ENCODE measurements around the gene TRPM2. TPM values are rescaled to one million over a fixed set of nuclear protein-coding genes. Genes with fewer than 3 reads are reported as not detected.
"Not testable (repeated sequence)": the region's sequence is repeated elsewhere in the genome, so short reads cannot be mapped to it uniquely, and the experiment has no call there.

The TRPM2 gene
- polyA plus RNA-seq, 4 donors = 0.89 to 2.7 (median 2.3) TPM

DNA sequence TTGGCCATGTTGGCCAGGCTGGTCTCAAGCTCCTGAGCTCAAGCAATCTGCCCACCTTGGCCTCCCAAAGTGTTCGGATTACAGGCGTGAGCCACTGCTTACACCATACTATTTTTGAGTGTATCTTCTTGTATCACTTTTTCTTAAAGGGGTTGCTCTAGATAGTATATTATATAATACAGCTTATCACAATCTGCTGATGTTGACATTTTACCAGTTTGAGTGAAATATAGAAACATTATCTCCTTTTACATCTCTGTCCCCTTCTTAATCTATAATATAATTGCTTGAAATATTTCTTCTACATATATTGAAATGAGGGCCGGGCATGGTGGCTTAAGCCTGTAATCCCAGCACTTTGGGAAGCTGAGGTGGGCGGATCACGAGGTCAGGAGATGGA lies 8.5 kb downstream of the TRPM2 start:
- not testable (repeated sequence) for H3K36me3 ChIP-seq (ENCODE audit: control insufficient read depth in 3 of 3, insufficient read depth in 2 of 3, low read depth in 1 of 3, low read length in 3 of 3); H3K27me3 ChIP-seq (ENCODE audit: control insufficient read depth in 3 of 3, insufficient read depth in 3 of 3, low read length in 3 of 3); DNase-seq; H3K4me1 ChIP-seq (ENCODE audit: control insufficient read depth in 3 of 3, insufficient read depth in 2 of 3, low read depth in 1 of 3, low read length in 2 of 3); FAIRE-seq; H3K27ac ChIP-seq (ENCODE audit: low read depth in 1 of 3, low read length in 2 of 3); H3K4me3 ChIP-seq (ENCODE audit: low read depth in 1 of 3, low read length in 3 of 3)
- 89 to 92% (median 90%) methylated on average over 5 of the region's 5 CpGs for WGBS, 3 donors
- peaks cover 0 to 11% of the 10 kb centered on the region in 2 donors for H3K9me3 ChIP-seq (ENCODE audit: control insufficient read depth in 2 of 2, insufficient read depth in 1 of 2, low read depth in 1 of 2, low read length in 1 of 2)

- Histone ChIP-seq H3K4me1 (ENCODE audit: control insufficient read depth in 3 of 3, insufficient read depth in 2 of 3, low read depth in 1 of 3, low read length in 2 of 3) (no peaks in the 10 kb centered on the region), H3K4me3 (ENCODE audit: low read depth in 1 of 3, low read length in 3 of 3) (no peak overlapping the region), H3K9me3 (ENCODE audit: control insufficient read depth in 2 of 2, insufficient read depth in 1 of 2, low read depth in 1 of 2, low read length in 1 of 2) (peaks cover 0 to 11% of the 10 kb centered on the region in 2 donors), H3K36me3 (ENCODE audit: control insufficient read depth in 3 of 3, insufficient read depth in 2 of 3, low read depth in 1 of 3, low read length in 3 of 3) (no peaks in the 10 kb centered on the region), H3K27me3 (ENCODE audit: control insufficient read depth in 3 of 3, insufficient read depth in 3 of 3, low read length in 3 of 3) (no peaks in the 10 kb centered on the region), H3K27ac (ENCODE audit: low read depth in 1 of 3, low read length in 2 of 3) (no peak overlapping the region)
- no peak for DNase-seq
- FAIRE-seq = no peak
- WGBS, 3 donors = 84 to 93% (median 84%) methylated on average over 1 of the region's 1 CpG
Measured at GRCh38 chr21:44363278-44363677, 9.9 kb downstream of the TRPM2 start.

DNA sequence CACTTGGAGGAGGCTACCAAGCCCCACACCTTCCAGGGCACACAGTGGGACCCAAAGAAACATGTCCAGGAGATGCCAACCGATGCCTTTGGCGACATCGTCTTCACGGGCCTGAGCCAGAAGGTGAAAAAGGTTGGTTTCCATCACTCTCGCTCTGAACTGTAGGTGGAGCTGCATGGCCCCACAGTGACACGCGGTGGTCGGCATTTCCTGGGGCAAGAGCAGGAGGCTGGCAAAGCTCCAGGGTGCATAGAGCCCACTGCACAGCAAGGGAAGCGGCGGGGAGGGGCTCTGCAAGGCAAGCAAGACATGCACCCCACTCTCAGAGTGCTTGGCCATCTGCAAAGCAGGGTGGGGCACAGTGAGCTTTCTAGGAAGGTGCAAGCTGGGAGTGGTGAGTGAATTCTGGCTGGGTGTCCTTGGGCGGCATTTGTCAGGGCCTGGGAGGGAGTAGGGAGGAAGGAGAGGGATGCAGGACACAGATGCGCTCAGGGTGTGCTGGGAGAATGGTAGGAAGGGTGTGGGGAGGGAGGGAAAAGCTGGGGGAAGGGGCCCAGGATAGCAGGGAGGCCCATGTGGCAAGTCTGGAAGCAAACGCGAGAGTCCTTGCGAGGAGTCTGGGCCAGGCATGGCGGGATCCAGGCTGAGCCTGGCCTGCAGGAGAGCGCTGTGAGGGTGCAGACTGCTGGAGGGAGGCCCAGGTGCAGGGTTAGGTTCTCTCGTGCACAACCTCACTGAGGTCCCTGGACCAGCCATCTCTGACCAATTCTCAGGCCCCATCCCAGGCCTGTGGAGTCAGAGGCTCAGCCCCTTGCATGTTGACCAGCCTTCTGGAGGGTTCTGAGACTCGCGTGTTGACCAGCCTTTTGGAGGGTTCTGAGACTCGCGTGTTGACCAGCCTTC lies 11.0 kb downstream of the TRPM2 start:
- FAIRE-seq (no peak), DNase-seq (no peak)
- H3K9me3 ChIP-seq (ENCODE audit: control insufficient read depth in 2 of 2, insufficient read depth in 1 of 2, low read depth in 1 of 2, low read length in 1 of 2) = peaks cover 0 to 11% of the 10 kb centered on the region in 2 donors
- H3K27ac ChIP-seq (ENCODE audit: low read depth in 1 of 3, low read length in 2 of 3) = no peak overlapping the region
- no peaks in the 10 kb centered on the region for H3K4me1 ChIP-seq (ENCODE audit: control insufficient read depth in 3 of 3, insufficient read depth in 2 of 3, low read depth in 1 of 3, low read length in 2 of 3)
- H3K27me3 ChIP-seq (ENCODE audit: control insufficient read depth in 3 of 3, insufficient read depth in 3 of 3, low read length in 3 of 3) = peaks cover 0 to 4% (median 0%) of the 10 kb centered on the region in 3 donors
- H3K36me3 ChIP-seq (ENCODE audit: control insufficient read depth in 3 of 3, insufficient read depth in 2 of 3, low read depth in 1 of 3, low read length in 3 of 3) = no peaks in the 10 kb centered on the region
- WGBS, 3 donors = 78 to 85% (median 80%) methylated on average over 22 of the region's 22 CpGs
- H3K4me3 ChIP-seq (ENCODE audit: low read depth in 1 of 3, low read length in 3 of 3) = no peak overlapping the region

- WGBS, 3 donors = 82 to 90% (median 83%) methylated on average over 15 to 18 of the region's 18 CpGs
- no peak overlapping the region for H3K4me3 ChIP-seq (ENCODE audit: low read depth in 1 of 3, low read length in 3 of 3)
- FAIRE-seq = no peak
- H3K27me3 ChIP-seq (ENCODE audit: control insufficient read depth in 3 of 3, insufficient read depth in 3 of 3, low read length in 3 of 3) = peaks cover 0 to 8% (median 0%) of the 10 kb centered on the region in 3 donors
- H3K4me1 ChIP-seq (ENCODE audit: control insufficient read depth in 3 of 3, insufficient read depth in 2 of 3, low read depth in 1 of 3, low read length in 2 of 3) = no peaks in the 10 kb centered on the region
- DNase-seq = no peak
- no peaks in the 10 kb centered on the region for H3K36me3 ChIP-seq (ENCODE audit: control insufficient read depth in 3 of 3, insufficient read depth in 2 of 3, low read depth in 1 of 3, low read length in 3 of 3)
- H3K9me3 ChIP-seq (ENCODE audit: control insufficient read depth in 2 of 2, insufficient read depth in 1 of 2, low read depth in 1 of 2, low read length in 1 of 2) = peaks cover 0 to 11% of the 10 kb centered on the region in 2 donors
- no peak overlapping the region for H3K27ac ChIP-seq (ENCODE audit: low read depth in 1 of 3, low read length in 2 of 3)
Measured at GRCh38 chr21:44365251-44365966, 12.0 kb downstream of the TRPM2 start.

GRCh38 chr21:44365967-44366585 lies 12.7 kb downstream of the TRPM2 start:
- no peaks in the 10 kb centered on the region for H3K36me3 ChIP-seq (ENCODE audit: control insufficient read depth in 3 of 3, insufficient read depth in 2 of 3, low read depth in 1 of 3, low read length in 3 of 3)
- H3K27me3 ChIP-seq (ENCODE audit: control insufficient read depth in 3 of 3, insufficient read depth in 3 of 3, low read length in 3 of 3) = peaks cover 0 to 12% (median 0%) of the 10 kb centered on the region in 3 donors
- FAIRE-seq (no peak), DNase-seq (no peak)
- no peaks in the 10 kb centered on the region for H3K4me1 ChIP-seq (ENCODE audit: control insufficient read depth in 3 of 3, insufficient read depth in 2 of 3, low read depth in 1 of 3, low read length in 2 of 3)
- H3K9me3 ChIP-seq (ENCODE audit: control insufficient read depth in 2 of 2, insufficient read depth in 1 of 2, low read depth in 1 of 2, low read length in 1 of 2) = peaks cover 0 to 11% of the 10 kb centered on the region in 2 donors
- WGBS, 3 donors = 85 to 91% (median 89%) methylated on average over 18 to 22 of the region's 22 CpGs
- H3K4me3 ChIP-seq (ENCODE audit: low read depth in 1 of 3, low read length in 3 of 3) = no peak overlapping the region
- no peak overlapping the region for H3K27ac ChIP-seq (ENCODE audit: low read depth in 1 of 3, low read length in 2 of 3)

DNA sequence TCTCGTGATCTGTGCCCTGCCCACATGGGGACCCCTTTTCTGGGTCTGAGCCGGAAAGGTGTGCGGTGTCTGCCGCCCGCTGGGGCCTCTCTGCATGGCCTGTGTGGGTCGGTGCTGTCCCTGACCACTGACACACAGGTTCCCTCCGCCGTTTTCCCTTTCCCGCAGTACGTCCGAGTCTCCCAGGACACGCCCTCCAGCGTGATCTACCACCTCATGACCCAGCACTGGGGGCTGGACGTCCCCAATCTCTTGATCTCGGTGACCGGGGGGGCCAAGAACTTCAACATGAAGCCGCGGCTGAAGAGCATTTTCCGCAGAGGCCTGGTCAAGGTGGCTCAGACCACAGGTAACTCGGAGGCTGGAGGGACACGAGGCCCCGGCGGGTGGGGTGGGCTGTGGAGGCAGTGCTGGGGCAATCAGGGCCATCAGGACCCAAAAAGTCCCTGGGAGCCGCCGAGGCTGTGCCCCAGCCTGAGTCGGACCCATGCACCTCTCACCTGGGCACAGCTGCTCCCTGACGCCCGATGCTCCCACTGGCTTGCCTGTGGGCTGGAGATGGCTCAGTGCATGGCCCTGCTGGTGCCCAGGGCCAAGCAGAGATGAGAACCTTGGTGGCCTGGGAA lies 13.3 kb downstream of the TRPM2 start:
- Histone ChIP-seq H3K36me3 (ENCODE audit: control insufficient read depth in 3 of 3, insufficient read depth in 2 of 3, low read depth in 1 of 3, low read length in 3 of 3) (no peaks in the 10 kb centered on the region), H3K4me1 (ENCODE audit: control insufficient read depth in 3 of 3, insufficient read depth in 2 of 3, low read depth in 1 of 3, low read length in 2 of 3) (no peaks in the 10 kb centered on the region), H3K27ac (ENCODE audit: low read depth in 1 of 3, low read length in 2 of 3) (no peak overlapping the region), H3K27me3 (ENCODE audit: control insufficient read depth in 3 of 3, insufficient read depth in 3 of 3, low read length in 3 of 3) (peaks cover 0 to 12% (median 0%) of the 10 kb centered on the region in 3 donors), H3K9me3 (ENCODE audit: control insufficient read depth in 2 of 2, insufficient read depth in 1 of 2, low read depth in 1 of 2, low read length in 1 of 2) (peaks cover 0 to 11% of the 10 kb centered on the region in 2 donors), H3K4me3 (ENCODE audit: low read depth in 1 of 3, low read length in 3 of 3) (no peak overlapping the region)
- FAIRE-seq = no peak
- DNase-seq = no peak
- 85 to 90% (median 90%) methylated on average over 25 to 28 of the region's 28 CpGs for WGBS, 3 donors

DNA sequence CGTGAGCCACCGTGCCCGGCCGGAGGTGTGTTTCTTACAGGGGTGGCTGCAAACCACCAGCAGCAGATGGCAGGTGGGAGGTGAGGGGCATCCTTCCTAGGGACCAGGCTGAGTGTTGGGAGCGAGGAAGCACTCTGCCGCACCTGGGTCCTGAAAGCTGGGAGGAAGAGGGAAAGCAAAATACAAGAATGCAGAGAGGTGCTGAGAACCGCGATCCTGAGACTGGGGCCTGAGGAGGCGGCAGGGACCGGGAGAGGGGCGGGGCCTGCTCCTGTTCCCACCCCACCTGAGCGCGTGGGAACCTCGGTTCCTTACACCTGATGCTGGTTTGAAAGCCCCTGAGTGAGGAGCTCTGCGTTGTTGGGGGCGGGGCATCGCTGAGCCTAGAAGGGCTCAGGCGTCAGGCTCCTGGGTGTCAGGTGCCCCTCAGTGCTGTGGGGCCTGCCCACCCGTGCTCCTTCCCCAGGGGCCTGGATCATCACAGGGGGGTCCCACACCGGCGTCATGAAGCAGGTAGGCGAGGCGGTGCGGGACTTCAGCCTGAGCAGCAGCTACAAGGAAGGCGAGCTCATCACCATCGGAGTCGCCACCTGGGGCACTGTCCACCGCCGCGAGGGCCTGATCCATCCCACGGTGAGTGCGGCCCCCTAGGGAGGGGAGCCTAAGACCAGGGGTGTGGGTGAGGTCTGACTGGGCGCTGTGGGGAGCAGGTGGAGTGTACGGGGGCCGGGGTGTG lies 15.5 kb downstream of the TRPM2 start:
- H3K27ac ChIP-seq (ENCODE audit: low read depth in 1 of 3, low read length in 2 of 3) = no peak overlapping the region
- 17 to 41% (median 35%) methylated on average over 31 to 35 of the region's 35 CpGs for WGBS, 3 donors
- no peaks in the 10 kb centered on the region for H3K36me3 ChIP-seq (ENCODE audit: control insufficient read depth in 3 of 3, insufficient read depth in 2 of 3, low read depth in 1 of 3, low read length in 3 of 3)
- peaks cover 0 to 12% (median 0%) of the 10 kb centered on the region in 3 donors for H3K27me3 ChIP-seq (ENCODE audit: control insufficient read depth in 3 of 3, insufficient read depth in 3 of 3, low read length in 3 of 3)
- peak in 1 of 2 donors; percentile 17 for DNase-seq
- no peaks in the 10 kb centered on the region for H3K4me1 ChIP-seq (ENCODE audit: control insufficient read depth in 3 of 3, insufficient read depth in 2 of 3, low read depth in 1 of 3, low read length in 2 of 3)
- no peak overlapping the region for H3K4me3 ChIP-seq (ENCODE audit: low read depth in 1 of 3, low read length in 3 of 3)
- FAIRE-seq = no peak
- peaks cover 0 to 3% of the 10 kb centered on the region in 2 donors for H3K9me3 ChIP-seq (ENCODE audit: control insufficient read depth in 2 of 2, insufficient read depth in 1 of 2, low read depth in 1 of 2, low read length in 1 of 2)
